Keratinocyte (primary cell): ENCODE measurements around the gene SHISA5.

Experiments used
- CTCF ChIP-seq, 3 experiments: IDR thresholded peaks in 1 of 3; conservative IDR thresholded peaks in 1 of 3; optimal IDR thresholded peaks in 1 of 3; 2 replicates in 2 of 3; 3 replicates in 1 of 3; pipeline versions ENCODE3 to v1.5.1; 2011; ENCODE audit warnings: low read length in 3 of 3, mild to moderate bottlenecking in 3 of 3, moderate library complexity in 2 of 3, control low read depth in 1 of 3, inconsistent platforms in 1 of 3; ENCODE audit not compliant: insufficient read depth in 2 of 3; ENCODE audit errors: extremely low read depth in 1 of 3
- EZH2 ChIP-seq: IDR thresholded peaks from one replicate; pipeline ENCODE4 v1.6.1; 2012; ENCODE audit warnings: inconsistent platforms, mild to moderate bottlenecking, low read length, moderate library complexity

DNA sequence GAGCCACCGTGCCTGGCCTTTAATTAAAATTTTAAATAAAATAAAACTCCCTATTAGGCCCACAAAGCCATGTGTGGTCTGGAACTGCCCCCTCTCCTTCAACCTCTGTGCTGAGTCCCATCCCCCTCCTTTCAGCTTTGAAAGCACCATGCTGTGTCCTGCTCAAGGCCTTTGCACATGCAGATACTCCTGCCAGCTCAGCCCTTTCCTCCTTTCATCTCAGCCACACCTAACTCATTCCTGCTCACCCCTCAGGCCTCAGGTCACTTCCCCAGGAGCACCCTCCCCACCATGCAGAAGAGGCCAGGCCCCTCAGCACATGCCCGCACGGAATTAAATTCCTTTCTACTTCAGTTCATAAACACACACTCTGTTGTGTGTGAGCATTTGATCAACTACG is 29.4 kb downstream of the SHISA5 start:
- TF ChIP-seq CTCF (optimal IDR thresholded peaks at IDR 0.05 in 1 of 3, IDR thresholded peaks at IDR 0.05 in 1 of 3, conservative IDR thresholded peaks at IDR 0.05 in 1 of 3; ENCODE audit: extremely low read depth in 1 of 3, insufficient read depth in 2 of 3, low read length in 3 of 3) (no peak), EZH2 (no peak)
